Smooth muscle cell (in vitro differentiated cells): ENCODE measurements around the gene DLG2. TPM values are rescaled to one million over a fixed set of nuclear protein-coding genes. Genes with fewer than 3 reads are reported as not detected.

ENCODE experiments used
- DNase-seq: peaks from one replicate; lab custom pipeline; 2025; ENCODE audit not compliant: unreplicated experiment; lab: John Stamatoyannopoulos, UW
- H2AFZ ChIP-seq: fragments of 200-600 bp; sonication (generic); 2 replicates; pipeline ENCODE4 v1.6.0; 2016; ENCODE audit warnings: antibody characterized with exemption, low read depth, mild to moderate bottlenecking
- H3F3A ChIP-seq: fragments of 200-600 bp; sonication (generic); 2 replicates; pipeline ENCODE4 v1.6.0; 2017; ENCODE audit warnings: antibody characterized with exemption, low read depth
- H3K27ac ChIP-seq: fragments of 200-600 bp; sonication (generic); 2 replicates; pipeline ENCODE4 v1.5.1; 2016; ENCODE audit warnings: low read depth, mild to moderate bottlenecking
- H3K27me3 ChIP-seq: fragments of 200-600 bp; sonication (generic); 2 replicates; pipeline ENCODE4 v1.6.1; 2016; ENCODE audit warnings: low read depth, mild to moderate bottlenecking
- H3K36me3 ChIP-seq: fragments of 200-600 bp; sonication (generic); 2 replicates; pipeline ENCODE4 v1.5.1; 2016; ENCODE audit warnings: low read depth
- H3K4me1 ChIP-seq: fragments of 200-600 bp; sonication (generic); 2 replicates; pipeline ENCODE4 v1.5.1; 2016; ENCODE audit warnings: low read depth
- H3K4me2 ChIP-seq: fragments of 200-600 bp; sonication (generic); 2 replicates; pipeline ENCODE4 v1.6.0; 2016; ENCODE audit warnings: mild to moderate bottlenecking
- H3K4me3 ChIP-seq: fragments of 200-600 bp; sonication (generic); 2 replicates; pipeline ENCODE4 v1.5.1; 2016; ENCODE audit warnings: mild to moderate bottlenecking
- H3K79me2 ChIP-seq: fragments of 200-600 bp; sonication (generic); 2 replicates; pipeline ENCODE4 v1.6.0; 2016; ENCODE audit warnings: low read depth, mild to moderate bottlenecking
- H3K9ac ChIP-seq: fragments of 200-600 bp; sonication (generic); 2 replicates; pipeline ENCODE4 v1.6.0; 2016; ENCODE audit warnings: low read depth
- H3K9me3 ChIP-seq: fragments of 200-600 bp; sonication (generic); replicated peaks from 2 replicates; pipeline ENCODE4 v1.5.1; 2016; ENCODE audit warnings: low read depth
- H4K20me1 ChIP-seq: fragments of 200-600 bp; sonication (generic); 2 replicates; pipeline ENCODE4 v1.6.0; 2016; ENCODE audit warnings: low read depth
- WGBS: methylation state at CpG from one replicate; pipeline ENCODE4 v1.1.7; 2016; ENCODE audit warnings: low lambda C conversion rate; 5-methylcytosine and 5-hydroxymethylcytosine counted together
- polyA plus RNA-seq: library from polyadenylated mRNA; unstranded; fragments of >200 nt; fragmentation: Nextera tagmentation; extraction: Ambion mirVana; gene quantifications from 2 replicates; pipeline ENCODE4 v1.2.1, GENCODE V29; 2016
- total RNA-seq: library from RNA; depleted of rRNA; stranded (reverse); fragments of >200 nt; gene quantifications from 2 replicates; pipeline ENCODE4 v1.2.3, GENCODE V29; 2014
- TF ChIP-seq, protein P1 (sequence below): fragments of 200-600 bp; sonication (generic); IDR thresholded peaks from 2 replicates; pipeline ENCODE4 v1.5.1; 2017; ENCODE audit warnings: borderline replicate concordance, mild to moderate bottlenecking, antibody characterized with exemption; ENCODE audit not compliant: insufficient read depth, poor library complexity, severe bottlenecking

The DLG2 gene
- total and polyA plus RNA-seq, 2 experiments from 2014 or later = 0.74 to 1.1 TPM

DNA sequence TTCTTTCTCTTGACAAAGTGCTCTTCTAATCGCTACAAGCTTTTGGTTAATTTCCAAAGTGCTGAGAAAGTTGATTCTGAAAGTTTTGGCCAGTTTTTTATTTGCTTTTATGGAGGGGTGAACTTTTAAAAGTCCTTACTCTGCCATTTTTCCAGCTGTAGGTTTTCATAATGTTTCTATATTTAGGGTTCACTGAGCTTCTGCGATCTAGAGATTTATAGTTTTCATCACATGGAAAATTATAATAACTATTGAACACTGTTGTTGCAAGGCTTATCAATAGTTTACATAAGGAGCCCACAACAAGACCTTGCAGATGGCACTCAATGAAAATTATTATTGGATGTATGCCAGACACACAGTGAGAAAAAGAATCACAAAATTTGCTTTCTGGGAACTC, 55.1 kb downstream of the DLG2 start:
- no peaks in the 10 kb centered on the region for H4K20me1 ChIP-seq
- H3K27me3 ChIP-seq = no peaks in the 10 kb centered on the region
- H3K9me3 ChIP-seq = no peaks in the 10 kb centered on the region
- H3K27ac ChIP-seq = no peak overlapping the region
- no peak overlapping the region for H3K4me3 ChIP-seq
- no peaks in the 10 kb centered on the region for H3K79me2 ChIP-seq
- DNase-seq = no peak
- no peak overlapping the region for H3K9ac ChIP-seq
- no peaks in the 10 kb centered on the region for H3F3A ChIP-seq
- no peaks in the 10 kb centered on the region for H3K4me1 ChIP-seq
- no peaks in the 10 kb centered on the region for H3K36me3 ChIP-seq
- TF ChIP-seq, protein P1, sequence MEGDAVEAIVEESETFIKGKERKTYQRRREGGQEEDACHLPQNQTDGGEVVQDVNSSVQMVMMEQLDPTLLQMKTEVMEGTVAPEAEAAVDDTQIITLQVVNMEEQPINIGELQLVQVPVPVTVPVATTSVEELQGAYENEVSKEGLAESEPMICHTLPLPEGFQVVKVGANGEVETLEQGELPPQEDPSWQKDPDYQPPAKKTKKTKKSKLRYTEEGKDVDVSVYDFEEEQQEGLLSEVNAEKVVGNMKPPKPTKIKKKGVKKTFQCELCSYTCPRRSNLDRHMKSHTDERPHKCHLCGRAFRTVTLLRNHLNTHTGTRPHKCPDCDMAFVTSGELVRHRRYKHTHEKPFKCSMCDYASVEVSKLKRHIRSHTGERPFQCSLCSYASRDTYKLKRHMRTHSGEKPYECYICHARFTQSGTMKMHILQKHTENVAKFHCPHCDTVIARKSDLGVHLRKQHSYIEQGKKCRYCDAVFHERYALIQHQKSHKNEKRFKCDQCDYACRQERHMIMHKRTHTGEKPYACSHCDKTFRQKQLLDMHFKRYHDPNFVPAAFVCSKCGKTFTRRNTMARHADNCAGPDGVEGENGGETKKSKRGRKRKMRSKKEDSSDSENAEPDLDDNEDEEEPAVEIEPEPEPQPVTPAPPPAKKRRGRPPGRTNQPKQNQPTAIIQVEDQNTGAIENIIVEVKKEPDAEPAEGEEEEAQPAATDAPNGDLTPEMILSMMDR = no peak
- WGBS = 89% methylated on average over 2 of the region's 2 CpGs
- H3K4me2 ChIP-seq = no peak overlapping the region
- H2AFZ ChIP-seq = no peak overlapping the region

DNA sequence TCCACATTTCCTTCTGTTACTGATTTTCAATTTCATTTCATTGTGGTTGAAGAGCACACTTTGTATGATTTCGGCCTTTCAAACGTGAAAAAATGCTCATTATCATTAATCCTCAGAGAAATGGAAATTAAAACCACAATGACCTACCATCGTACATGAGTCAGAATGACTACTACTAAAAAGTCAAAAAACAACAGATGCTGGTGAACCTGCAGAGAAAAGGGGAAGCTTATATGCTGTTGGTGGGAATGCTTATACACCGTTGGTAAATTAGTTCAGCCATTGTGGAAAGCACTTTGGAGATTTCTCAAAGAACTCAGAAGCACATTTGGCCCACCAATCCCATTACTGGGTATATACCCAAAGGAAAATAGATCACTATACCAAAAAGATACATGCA, 57.6 kb downstream of the DLG2 start:
- Histone ChIP-seq H2AFZ (no peak overlapping the region), H3K4me3 (no peak overlapping the region), H3K9ac (no peak overlapping the region), H4K20me1 (no peaks in the 10 kb centered on the region), H3K4me1 (no peaks in the 10 kb centered on the region), H3K79me2 (no peaks in the 10 kb centered on the region), H3K27me3 (no peaks in the 10 kb centered on the region), H3K36me3 (no peaks in the 10 kb centered on the region), H3F3A (no peaks in the 10 kb centered on the region), H3K4me2 (no peak overlapping the region), H3K9me3 (no peaks in the 10 kb centered on the region), H3K27ac (no peak overlapping the region)
- DNase-seq = no peak
- 92% methylated on average over 4 of the region's 4 CpGs for WGBS
- TF ChIP-seq, protein P1 = no peak

DNA sequence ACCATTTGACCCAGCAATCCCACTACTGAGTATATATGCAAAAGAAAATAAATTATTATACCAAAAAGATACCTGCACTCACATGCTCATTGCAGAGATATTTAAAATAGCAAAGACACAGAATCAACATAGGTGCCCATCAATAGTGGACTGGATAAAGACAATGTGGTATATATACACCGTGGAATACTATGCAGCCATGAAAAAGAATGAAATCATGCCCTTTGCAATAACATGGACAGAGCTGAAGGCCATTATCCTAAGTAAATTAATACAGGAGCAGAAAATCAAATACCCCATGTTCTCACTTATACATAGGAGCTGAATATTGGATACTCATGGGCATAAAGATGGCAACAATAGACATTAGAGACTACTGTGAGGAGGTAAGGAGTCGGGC, 68.7 kb downstream of the DLG2 start:
- H3K4me3 ChIP-seq = no peak overlapping the region
- 90% methylated on average over 2 of the region's 2 CpGs for WGBS

DNA sequence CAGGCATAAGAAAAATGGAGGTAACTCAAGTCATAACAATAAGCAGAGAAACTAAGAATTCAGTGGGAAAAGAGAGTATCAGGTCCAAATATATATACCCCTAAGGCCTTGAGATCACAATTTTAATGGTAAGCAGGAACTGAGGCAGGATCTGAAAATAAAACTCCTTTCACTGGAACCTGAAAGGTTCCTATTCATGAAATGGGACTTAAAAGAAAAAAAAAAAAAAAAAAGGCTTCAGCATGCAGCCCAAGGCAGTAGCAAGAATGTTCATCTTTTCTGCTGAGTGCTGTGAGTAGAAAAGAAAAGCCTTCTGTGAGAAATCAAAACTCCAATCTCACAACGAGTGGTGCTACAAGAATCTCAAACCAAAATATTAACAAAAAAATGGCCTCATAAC, 75.3 kb downstream of the DLG2 start:
- Histone ChIP-seq H3K27me3 (no peaks in the 10 kb centered on the region), H3K4me3 (no peak overlapping the region), H4K20me1 (no peaks in the 10 kb centered on the region), H3K4me2 (no peak overlapping the region), H3K27ac (no peak overlapping the region), H3K36me3 (no peaks in the 10 kb centered on the region), H3F3A (no peaks in the 10 kb centered on the region), H3K9me3 (no peaks in the 10 kb centered on the region), H3K4me1 (no peaks in the 10 kb centered on the region), H3K79me2 (no peaks in the 10 kb centered on the region), H2AFZ (no peak overlapping the region), H3K9ac (no peak overlapping the region)
- WGBS = 90% methylated on average over 1 of the region's 1 CpG
- TF ChIP-seq, protein P1 = no peak
- DNase-seq = no peak

More for the DNA sequence above, 68.7 kb downstream of the DLG2 start:
- H4K20me1 ChIP-seq = no peaks in the 10 kb centered on the region
- no peak for DNase-seq
- H3K36me3 ChIP-seq = no peaks in the 10 kb centered on the region
- H3K27ac ChIP-seq = no peak overlapping the region
- H3F3A ChIP-seq = no peaks in the 10 kb centered on the region
- H3K9ac ChIP-seq = no peak overlapping the region
- no peaks in the 10 kb centered on the region for H3K9me3 ChIP-seq
- no peaks in the 10 kb centered on the region for H3K4me1 ChIP-seq
- H2AFZ ChIP-seq = no peak overlapping the region
- no peak overlapping the region for H3K4me2 ChIP-seq
- H3K79me2 ChIP-seq = no peaks in the 10 kb centered on the region
- H3K27me3 ChIP-seq = no peaks in the 10 kb centered on the region
- TF ChIP-seq, protein P1 = no peak
